Spleen (tissue), 11 donors: ENCODE results near the gene PEPD. TPM values are rescaled to one million over a fixed set of nuclear protein-coding genes. Genes with fewer than 3 reads are reported as not detected.

Experiments
- DNase-seq: peaks from one replicate; pipeline ENCODE4 v3.0.0-alpha.2; 2020
- H3K27ac ChIP-seq, 8 donors: fragments of 200-600 bp; sonication (generic) in 7 of 8; 1 replicate in 4 of 8; 2 replicates in 4 of 8; pipeline versions ENCODE4 v1.5.0 to v1.8.0; 2016 to 2021; ENCODE audit warnings: inconsistent platforms in 4 of 8, mild to moderate bottlenecking in 4 of 8, moderate library complexity in 1 of 8
- H3K27me3 ChIP-seq, 7 donors: fragments of 200-600 bp; sonication (generic) in 6 of 7; replicated peaks in 1 of 7; 1 replicate in 4 of 7; 2 replicates in 3 of 7; pipeline versions ENCODE4 v1.5.0 to v1.8.0; 2016 to 2021; ENCODE audit warnings: inconsistent platforms in 3 of 7, mild to moderate bottlenecking in 1 of 7
- H3K36me3 ChIP-seq, 6 donors: fragments of 200-600 bp; sonication (generic) in 5 of 6; 1 replicate in 4 of 6; 2 replicates in 2 of 6; pipeline versions ENCODE4 v1.5.0 to v1.8.0; 2016 to 2021; ENCODE audit warnings: inconsistent platforms in 2 of 6
- H3K4me1 ChIP-seq, 6 donors: fragments of 200-600 bp; sonication (generic) in 5 of 6; 1 replicate in 3 of 6; 2 replicates in 3 of 6; pipeline versions ENCODE4 v1.5.0 to v1.8.0; 2016 to 2021; ENCODE audit warnings: inconsistent platforms in 3 of 6
- H3K4me3 ChIP-seq, 8 donors: fragments of 200-600 bp; sonication (generic) in 7 of 8; 1 replicate in 4 of 8; 2 replicates in 4 of 8; pipeline versions ENCODE4 v1.5.0 to v1.8.0; 2016 to 2021; ENCODE audit warnings: inconsistent platforms in 4 of 8, mild to moderate bottlenecking in 4 of 8, moderate library complexity in 2 of 8
- H3K9me3 ChIP-seq, 8 donors: fragments of 200-600 bp; sonication (generic) in 7 of 8; 1 replicate in 4 of 8; 2 replicates in 4 of 8; pipeline versions ENCODE4 v1.5.0 to v1.8.0; 2016 to 2021; ENCODE audit warnings: inconsistent platforms in 4 of 8
- POLR2A ChIP-seq, 3 donors: fragments of 450-650 bp; IDR thresholded peaks; one replicate each; pipeline ENCODE4 v1.5.1; 2017; ENCODE audit warnings: antibody characterized with exemption in 3 of 3, mild to moderate bottlenecking in 1 of 3
- POLR2AphosphoS5 ChIP-seq, 3 donors: sonication (generic); formaldehyde crosslinking; IDR thresholded peaks; one replicate each; pipeline ENCODE4 v1.5.1; 2017; ENCODE audit warnings: antibody characterized with exemption in 3 of 3
- WGBS, 5 donors: extraction: QIAGEN DNeasy Blood & Tissue Kit in 3 of 5; methylation state at CpG; one replicate each; pipeline versions ENCODE4 v1.1.5 to v1.1.7; 2013 to 2018; 5-methylcytosine and 5-hydroxymethylcytosine counted together
- intact Hi-C: fragments of 100-400 bp; cut with DNase I; formaldehyde crosslinking; loops from one replicate; pipeline ENCODE4 v1.15.0; 2023; ENCODE audit warnings: low total_unique reads
- polyA plus RNA-seq, 3 donors: library from polyadenylated mRNA; stranded (reverse); fragments of 200-250 nt; gene quantifications; one replicate each; pipeline ENCODE4 v1.2.1, GENCODE V29; 2013
- total RNA-seq, 7 donors: library from RNA; depleted of rRNA in 3 of 7; stranded (reverse); fragments of >200 nt in 3 of 7; fragmentation: NEBNext Ultra II Directional in 4 of 7; extraction: Animal tissue kit (Norgen Biotek cat#: 25700) in 4 of 7; gene quantifications; one replicate each; pipeline versions ENCODE4 v1.1.0 to v1.2.1, GENCODE V29; 2016 to 2021
- TF ChIP-seq, protein P1 (sequence below), 11 experiments: fragments of 200-600 bp in 7 of 11; fragments of 450-650 bp in 4 of 11; sonication (generic) in 4 of 11; IDR thresholded peaks in 8 of 11; conservative IDR thresholded peaks in 3 of 11; 1 replicate in 7 of 11; 2 replicates in 4 of 11; pipeline versions ENCODE4 v1.4.0 to v1.8.0; 2016 to 2021; ENCODE audit warnings: antibody characterized with exemption in 11 of 11, inconsistent platforms in 4 of 11, mild to moderate bottlenecking in 1 of 11
- donor health status: healthy with polysubstance abuse.
- donor health status: DM: no; HTN: no; CAD: no; lungs with moderate emphysema.
- donor health status: DM: no; HTN: no; CAD: no.
- donor health status: Bipolar disorder and iron deficiency.
- donor health status: healthy.
- donor health status: DM: no; HTN: no; CAD: no.
- donor health status: DM: yes; HTN: yes; CAD: no.

Gene PEPD
- total and polyA plus RNA-seq, 10 donors: 38.4 to 98.3 (median 69.8) TPM

DNA sequence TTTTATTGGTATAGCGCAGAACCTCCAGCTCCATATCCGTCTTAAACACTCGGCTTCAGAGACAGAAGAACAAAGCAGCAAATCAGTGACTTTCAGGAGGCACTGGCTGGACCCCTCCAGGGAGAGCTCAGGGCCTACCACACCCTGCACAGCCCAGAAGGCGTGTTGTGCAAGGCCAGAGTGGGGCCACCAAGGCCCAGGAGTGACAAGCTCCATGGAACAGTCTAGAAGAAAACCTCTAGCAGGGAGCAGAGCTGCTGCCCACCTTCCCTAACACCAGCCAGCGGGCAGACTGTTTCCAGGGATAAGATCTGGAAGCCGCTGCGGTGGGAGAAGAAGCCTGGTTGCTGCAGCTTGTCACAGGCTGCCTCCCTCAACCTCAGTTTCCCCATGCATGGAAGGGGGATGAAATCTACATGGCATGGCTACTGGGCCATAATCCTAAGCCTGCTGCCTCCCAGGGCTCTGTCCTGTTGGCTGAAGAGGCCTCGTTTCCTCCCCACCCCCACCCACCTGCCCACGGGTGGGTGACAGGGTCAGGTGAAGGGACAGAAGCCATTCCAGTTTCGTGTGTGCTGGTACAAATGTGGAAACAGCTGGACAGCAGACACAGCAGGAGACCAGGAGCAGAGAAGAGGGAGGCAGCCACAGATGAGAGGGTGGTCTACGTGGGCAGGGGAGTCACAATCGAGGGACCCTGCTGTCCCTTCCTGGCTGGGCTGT, 57.4 kb downstream of the PEPD start:
- TF ChIP-seq, protein P1, sequence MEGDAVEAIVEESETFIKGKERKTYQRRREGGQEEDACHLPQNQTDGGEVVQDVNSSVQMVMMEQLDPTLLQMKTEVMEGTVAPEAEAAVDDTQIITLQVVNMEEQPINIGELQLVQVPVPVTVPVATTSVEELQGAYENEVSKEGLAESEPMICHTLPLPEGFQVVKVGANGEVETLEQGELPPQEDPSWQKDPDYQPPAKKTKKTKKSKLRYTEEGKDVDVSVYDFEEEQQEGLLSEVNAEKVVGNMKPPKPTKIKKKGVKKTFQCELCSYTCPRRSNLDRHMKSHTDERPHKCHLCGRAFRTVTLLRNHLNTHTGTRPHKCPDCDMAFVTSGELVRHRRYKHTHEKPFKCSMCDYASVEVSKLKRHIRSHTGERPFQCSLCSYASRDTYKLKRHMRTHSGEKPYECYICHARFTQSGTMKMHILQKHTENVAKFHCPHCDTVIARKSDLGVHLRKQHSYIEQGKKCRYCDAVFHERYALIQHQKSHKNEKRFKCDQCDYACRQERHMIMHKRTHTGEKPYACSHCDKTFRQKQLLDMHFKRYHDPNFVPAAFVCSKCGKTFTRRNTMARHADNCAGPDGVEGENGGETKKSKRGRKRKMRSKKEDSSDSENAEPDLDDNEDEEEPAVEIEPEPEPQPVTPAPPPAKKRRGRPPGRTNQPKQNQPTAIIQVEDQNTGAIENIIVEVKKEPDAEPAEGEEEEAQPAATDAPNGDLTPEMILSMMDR (IDR thresholded peaks at IDR 0.05 in 8 of 11, conservative IDR thresholded peaks at IDR 0.05 in 3 of 11): no peak
- TF ChIP-seq POLR2AphosphoS5 (IDR thresholded peaks at IDR 0.05) (no peak), POLR2A (IDR thresholded peaks at IDR 0.05) (no peak)
- WGBS, 5 donors: 86 to 92% (median 89%) methylated on average over 9 to 12 of the region's 12 CpGs
- intact Hi-C loops: no loop called here
- peaks cover 0 to 69% (median 25%) of the 10 kb centered on the region in 6 donors for H3K36me3 ChIP-seq
- no peaks in the 10 kb centered on the region for H3K9me3 ChIP-seq
- DNase-seq: peak; percentile 45
- no peaks in the 10 kb centered on the region for H3K27me3 ChIP-seq
- H3K4me3 ChIP-seq: no peak overlapping the region
- no peak overlapping the region for H3K27ac ChIP-seq
- H3K4me1 ChIP-seq: no peaks in the 10 kb centered on the region

DNA sequence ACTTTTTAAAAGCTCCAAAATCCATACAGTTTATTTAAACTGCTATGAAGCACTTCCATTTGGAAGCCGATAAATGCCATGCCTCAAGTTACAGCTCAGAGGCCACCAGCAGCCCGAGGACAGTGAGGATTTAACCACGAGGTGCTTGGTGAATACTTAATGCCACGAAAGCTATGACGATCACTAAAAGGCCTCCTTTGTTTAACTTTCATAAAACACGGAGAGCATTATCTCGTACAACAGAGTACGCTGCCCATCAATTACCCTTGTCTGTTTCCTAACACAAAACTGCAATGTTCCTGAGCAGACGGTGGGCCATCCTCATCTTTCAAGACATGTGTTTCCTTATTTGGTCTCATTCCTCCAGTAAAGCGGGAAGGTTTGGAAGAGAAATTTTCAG, 58.4 kb downstream of the PEPD start:
- H3K36me3 ChIP-seq: peaks cover 0 to 60% (median 25%) of the 10 kb centered on the region in 6 donors
- no peak for DNase-seq
- H3K27me3 ChIP-seq: no peaks in the 10 kb centered on the region
- intact Hi-C loops: no loop called here
- 78 to 86% (median 84%) methylated on average over 10 of the region's 10 CpGs for WGBS, 5 donors
- H3K27ac ChIP-seq: no peak overlapping the region
- no peak overlapping the region for H3K4me3 ChIP-seq
- H3K4me1 ChIP-seq: no peaks in the 10 kb centered on the region
- TF ChIP-seq POLR2AphosphoS5 (IDR thresholded peaks at IDR 0.05): no peak
- TF ChIP-seq POLR2A (IDR thresholded peaks at IDR 0.05): no peak
- TF ChIP-seq, protein P1 (IDR thresholded peaks at IDR 0.05 in 8 of 11, conservative IDR thresholded peaks at IDR 0.05 in 3 of 11): no peak
- no peaks in the 10 kb centered on the region for H3K9me3 ChIP-seq

DNA sequence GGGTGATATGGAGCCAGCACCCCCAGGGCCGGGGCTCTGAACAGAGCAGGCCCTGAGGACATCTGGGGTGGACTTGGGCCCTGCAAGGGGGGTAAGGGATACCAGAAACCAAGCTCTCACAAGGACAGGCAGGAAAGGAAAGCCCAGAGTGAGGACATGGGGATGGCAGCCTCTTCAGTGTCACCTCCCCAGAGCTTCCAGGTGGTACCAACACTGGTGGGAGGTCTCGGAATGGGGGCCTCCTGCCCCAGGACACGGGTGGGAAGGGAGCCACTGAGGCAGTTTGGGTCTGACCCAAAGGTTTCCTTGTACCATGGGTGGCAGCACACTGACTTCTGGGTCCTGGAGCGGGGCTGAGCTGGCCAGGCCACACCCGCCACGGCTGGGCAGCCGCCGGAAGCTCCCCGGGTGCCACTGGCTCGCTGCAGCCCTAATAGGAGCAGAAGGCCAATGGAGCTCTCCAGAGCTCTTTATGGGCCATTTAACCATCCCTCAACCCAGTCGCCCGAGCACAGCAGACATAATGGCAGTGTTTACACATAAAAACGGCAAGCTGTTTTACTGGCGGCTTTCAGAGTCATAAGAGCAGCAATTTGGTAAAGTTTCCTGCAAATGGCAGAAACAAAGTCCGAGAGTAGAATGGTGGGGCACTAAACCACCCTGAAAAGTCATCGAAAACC, 59.3 kb downstream of the PEPD start:
- H3K27ac ChIP-seq: no peak overlapping the region
- intact Hi-C loops: no loop called here
- DNase-seq: peak; percentile 56
- no peaks in the 10 kb centered on the region for H3K9me3 ChIP-seq
- H3K4me3 ChIP-seq: no peak overlapping the region
- no peak for TF ChIP-seq POLR2AphosphoS5 (IDR thresholded peaks at IDR 0.05)
- no peaks in the 10 kb centered on the region for H3K27me3 ChIP-seq
- WGBS, 5 donors: 85 to 96% (median 91%) methylated on average over 9 to 16 of the region's 16 CpGs
- no peaks in the 10 kb centered on the region for H3K4me1 ChIP-seq
- peaks cover 0 to 54% (median 25%) of the 10 kb centered on the region in 6 donors for H3K36me3 ChIP-seq

DNA sequence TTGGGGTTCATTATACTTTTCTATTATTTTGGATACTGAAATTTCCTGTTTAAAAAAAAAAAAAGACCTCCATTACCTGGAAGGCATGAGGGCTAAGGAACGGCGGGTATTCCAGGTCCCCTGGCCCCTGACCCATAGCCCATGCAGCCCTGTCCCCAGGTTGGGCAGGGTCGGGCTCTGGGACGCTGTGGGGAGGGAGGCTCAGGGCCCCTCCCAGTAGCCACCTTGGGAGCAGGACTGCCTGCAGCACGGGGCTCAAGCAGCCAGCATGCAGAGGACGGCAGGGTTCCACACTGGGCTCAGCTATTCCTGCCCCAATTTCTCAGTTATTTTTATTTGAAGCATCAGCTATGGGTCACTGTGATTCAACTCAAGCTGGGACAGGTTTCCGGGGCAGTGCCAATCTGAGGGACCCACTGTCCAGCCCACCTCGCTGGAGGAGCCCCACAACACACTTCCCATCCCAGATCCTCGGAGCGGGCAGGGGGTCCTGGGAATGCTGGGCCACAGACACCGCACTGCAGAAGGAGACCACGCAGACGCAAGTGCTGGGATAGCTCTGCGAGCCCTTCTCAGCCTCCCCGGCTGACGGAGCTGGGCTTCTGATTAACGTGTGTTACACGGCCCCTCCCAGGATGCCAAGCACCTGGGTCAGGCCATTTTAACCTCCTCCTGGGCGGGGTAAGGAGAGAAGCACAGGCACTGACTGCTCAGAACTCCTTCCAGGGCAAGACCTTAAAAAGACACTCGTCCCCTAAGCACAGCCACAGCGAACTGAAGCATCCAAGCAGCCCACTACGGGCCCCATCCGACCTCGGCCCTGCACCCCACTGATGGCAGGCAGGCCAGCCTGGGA, 60.1 kb downstream of the PEPD start:
- 90 to 92% (median 91%) methylated on average over 18 to 24 of the region's 24 CpGs for WGBS, 5 donors
- Histone ChIP-seq H3K27me3 (no peaks in the 10 kb centered on the region), H3K36me3 (peaks cover 0 to 58% (median 25%) of the 10 kb centered on the region in 6 donors), H3K27ac (no peak overlapping the region), H3K4me1 (no peaks in the 10 kb centered on the region), H3K4me3 (no peak overlapping the region), H3K9me3 (no peaks in the 10 kb centered on the region)
- peak; percentile 73 for DNase-seq
- intact Hi-C loops: no loop called here
- no peak for TF ChIP-seq POLR2A (IDR thresholded peaks at IDR 0.05)
